H7 (cell line): ENCODE data around the gene OSBPL8. TPM values are rescaled to one million over a fixed set of nuclear protein-coding genes. Genes with fewer than 3 reads are reported as not detected.
A peak's percentile ranks its signal among the peaks of the same experiment; 100 is the strongest.

ENCODE experiments used
- DNase-seq: peaks from one replicate; pipeline ENCODE4 v3.0.0; 2012
- H3K27me3 ChIP-seq: 2 replicates; pipeline ENCODE4 v1.6.0; 2011; ENCODE audit warnings: mild to moderate bottlenecking, low read length; ENCODE audit not compliant: control insufficient read depth, insufficient read depth
- H3K36me3 ChIP-seq: replicated peaks from 2 replicates; pipeline ENCODE4 v1.5.1; 2011; ENCODE audit warnings: low read length; ENCODE audit not compliant: control insufficient read depth, insufficient read depth
- H3K4me3 ChIP-seq: 2 replicates; pipeline ENCODE4 v1.5.1; 2011; ENCODE audit warnings: low read depth, mild to moderate bottlenecking, control low read depth, low read length, moderate library complexity; ENCODE audit not compliant: insufficient read depth
- total RNA-seq: library from RNA; depleted of rRNA; stranded (reverse); fragments of >200 nt; shearing (Covaris generic); gene quantifications from 2 replicates; pipeline ENCODE4 v1.2.3, GENCODE V29; 2014

Gene OSBPL8
- total RNA-seq, 1 experiment from 2014 or later, result 32.5 TPM

- Histone ChIP-seq H3K36me3 (no peaks in the 10 kb centered on the region), H3K27me3 (no peaks in the 10 kb centered on the region), H3K4me3 (no peak overlapping the region)
- no peak for DNase-seq
Measured at GRCh38 chr12:76568130-76568529, 8.6 kb upstream of the OSBPL8 start.

GRCh38 chr12:76563061-76563460, 3.5 kb upstream of the OSBPL8 start:
- Histone ChIP-seq H3K36me3 (no peaks in the 10 kb centered on the region), H3K4me3 (no peak overlapping the region), H3K27me3 (no peaks in the 10 kb centered on the region)
- no peak for DNase-seq

- DNase-seq, result no peak
Measured at GRCh38 chr12:76562130-76562529, 2.6 kb upstream of the OSBPL8 start.

GRCh38 chr12:76560086-76560491, 518 bp upstream of the OSBPL8 start:
- H3K27me3 ChIP-seq, result no peaks in the 10 kb centered on the region
- no peak for DNase-seq
- H3K4me3 ChIP-seq, result peak overlapping the region; percentile 98
- H3K36me3 ChIP-seq, result no peaks in the 10 kb centered on the region

More at GRCh38 chr12:76562130-76562529, 2.6 kb upstream of the OSBPL8 start:
- Histone ChIP-seq H3K36me3 (no peaks in the 10 kb centered on the region), H3K27me3 (no peaks in the 10 kb centered on the region), H3K4me3 (no peak overlapping the region)

DNA sequence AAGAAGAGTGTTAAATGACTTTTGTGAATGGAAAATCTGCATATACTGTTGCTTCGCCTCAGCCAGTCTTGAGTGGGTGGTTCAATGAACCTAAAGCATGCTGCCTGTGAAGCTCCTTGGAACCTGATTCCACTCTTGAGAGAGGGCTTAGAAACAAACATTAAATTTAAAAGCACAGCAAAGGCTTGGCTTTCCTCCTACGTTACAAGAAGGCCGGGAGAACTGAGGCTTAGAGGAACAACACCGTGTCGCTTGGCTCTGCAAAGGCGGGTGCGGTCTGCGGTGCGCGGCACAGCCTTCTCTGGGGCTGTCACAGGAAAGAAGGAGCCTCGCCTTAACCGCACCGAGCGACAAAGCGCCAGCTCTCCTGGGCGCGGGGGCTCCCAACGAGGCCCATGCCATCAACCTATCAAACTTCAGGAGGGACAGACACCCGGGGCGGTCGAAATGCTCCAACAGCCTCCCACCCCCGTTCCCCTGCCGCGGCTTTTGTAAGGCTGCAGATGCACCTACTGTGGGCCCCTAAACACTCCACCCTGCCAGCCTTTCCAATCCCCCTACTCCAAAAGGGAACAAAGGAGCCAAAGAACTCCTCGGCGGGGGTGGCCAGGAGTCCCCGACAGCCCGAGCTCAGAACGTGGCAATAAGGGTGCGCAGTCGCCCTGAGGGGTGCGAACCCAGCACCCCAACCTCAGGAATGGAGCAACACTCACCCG, 729 bp downstream of the OSBPL8 start:
- Histone ChIP-seq H3K4me3 (peak overlapping the region; percentile 98), H3K27me3 (no peaks in the 10 kb centered on the region), H3K36me3 (no peaks in the 10 kb centered on the region)
- DNase-seq, result peak; percentile 50

GRCh38 chr12:76556368-76556767, 3.2 kb downstream of the OSBPL8 start:
- H3K36me3 ChIP-seq, result no peaks in the 10 kb centered on the region
- H3K27me3 ChIP-seq, result no peaks in the 10 kb centered on the region
- H3K4me3 ChIP-seq, result no peak overlapping the region
- no peak for DNase-seq

- DNase-seq, result no peak
- no peak overlapping the region for H3K4me3 ChIP-seq
- no peaks in the 10 kb centered on the region for H3K36me3 ChIP-seq
- H3K27me3 ChIP-seq, result no peaks in the 10 kb centered on the region
Measured at GRCh38 chr12:76555797-76556196, 3.8 kb downstream of the OSBPL8 start.

DNA sequence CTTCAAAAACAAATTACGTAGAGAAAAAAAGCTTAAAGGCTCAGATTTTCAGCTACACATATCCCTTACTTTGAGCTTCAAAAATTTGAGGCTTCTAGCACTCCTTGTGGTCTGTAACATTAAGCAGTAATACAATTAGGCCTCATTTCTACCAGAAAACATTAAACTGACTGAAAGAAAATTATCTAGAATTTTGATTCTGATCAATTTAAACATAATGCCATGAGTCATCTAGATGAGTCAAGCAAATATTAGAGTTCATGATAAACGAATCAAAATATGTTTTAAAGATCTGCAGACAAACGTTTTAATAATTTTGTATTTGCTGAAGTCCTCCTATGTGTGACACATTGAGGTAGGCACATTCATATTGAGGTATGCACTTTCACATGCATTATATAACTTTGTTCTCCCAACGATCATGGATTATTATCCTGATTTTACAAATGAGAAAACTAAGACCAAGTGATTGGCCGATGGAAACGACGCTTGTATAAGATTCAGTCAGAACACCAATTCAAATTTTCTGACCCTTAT, 4.3 kb downstream of the OSBPL8 start:
- no peak for DNase-seq
- Histone ChIP-seq H3K27me3 (no peaks in the 10 kb centered on the region), H3K36me3 (no peaks in the 10 kb centered on the region), H3K4me3 (no peak overlapping the region)

GRCh38 chr12:76554405-76555230, 5.0 kb downstream of the OSBPL8 start:
- no peaks in the 10 kb centered on the region for H3K36me3 ChIP-seq
- no peak for DNase-seq
- H3K4me3 ChIP-seq, result no peak overlapping the region
- no peaks in the 10 kb centered on the region for H3K27me3 ChIP-seq

GRCh38 chr12:76552343-76552938, 7.1 kb downstream of the OSBPL8 start:
- H3K4me3 ChIP-seq, result no peak overlapping the region
- no peak for DNase-seq
- no peaks in the 10 kb centered on the region for H3K36me3 ChIP-seq
- no peaks in the 10 kb centered on the region for H3K27me3 ChIP-seq

DNA sequence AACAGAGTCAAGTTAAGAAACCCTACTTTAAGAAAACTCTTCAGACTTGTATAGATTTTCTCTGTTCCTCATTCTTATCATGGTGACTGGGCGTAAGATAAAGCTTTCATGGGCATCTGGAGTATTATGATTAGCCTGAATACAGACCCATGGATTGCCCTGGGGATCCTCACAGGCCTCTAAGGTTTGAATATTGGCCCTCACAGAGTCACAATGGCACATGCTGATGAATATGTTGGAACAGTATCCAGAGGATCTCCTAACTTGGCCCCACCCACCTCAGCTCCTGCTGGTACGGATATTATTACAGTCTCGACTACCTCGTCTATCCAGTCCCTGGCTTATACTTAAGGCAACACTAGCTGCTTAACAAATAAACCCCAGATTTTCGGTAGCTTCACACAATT, 8.1 kb downstream of the OSBPL8 start:
- Histone ChIP-seq H3K27me3 (no peaks in the 10 kb centered on the region), H3K4me3 (no peak overlapping the region), H3K36me3 (no peaks in the 10 kb centered on the region)
- no peak for DNase-seq

- H3K4me3 ChIP-seq, result no peak overlapping the region
- no peaks in the 10 kb centered on the region for H3K36me3 ChIP-seq
- no peaks in the 10 kb centered on the region for H3K27me3 ChIP-seq
- no peak for DNase-seq
Measured at GRCh38 chr12:76549131-76549530, 10.4 kb downstream of the OSBPL8 start.

DNA sequence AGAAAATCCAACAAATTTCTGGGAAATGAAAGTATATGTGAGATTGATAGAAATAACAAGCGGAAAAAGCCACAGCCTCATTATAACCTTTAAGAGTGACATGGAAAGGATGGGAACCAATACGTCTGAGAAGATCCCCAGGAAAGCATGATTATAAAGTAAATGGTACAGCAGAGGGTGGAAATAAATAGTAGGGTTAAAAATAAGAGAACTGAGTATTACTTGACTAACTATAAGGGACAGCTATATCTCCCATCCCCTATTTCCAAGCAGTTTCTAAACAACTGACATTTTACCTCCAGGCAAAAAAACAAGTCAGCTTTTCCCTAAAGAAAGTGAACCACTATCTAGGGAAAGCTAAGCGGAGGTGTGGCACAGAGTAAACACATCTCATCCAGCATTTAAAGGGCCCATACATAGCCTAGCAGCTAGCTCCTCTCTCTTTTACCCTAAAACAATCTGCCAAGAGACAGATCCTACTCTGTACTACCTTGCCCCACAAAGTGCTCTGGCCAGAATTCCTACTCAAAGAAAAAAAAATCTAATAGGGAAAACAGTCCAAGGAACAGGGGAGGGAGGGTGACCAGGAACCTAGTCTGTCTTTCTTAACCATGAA, 11.2 kb downstream of the OSBPL8 start:
- H3K4me3 ChIP-seq, result no peak overlapping the region
- DNase-seq, result no peak
- no peaks in the 10 kb centered on the region for H3K27me3 ChIP-seq
- no peaks in the 10 kb centered on the region for H3K36me3 ChIP-seq

DNA sequence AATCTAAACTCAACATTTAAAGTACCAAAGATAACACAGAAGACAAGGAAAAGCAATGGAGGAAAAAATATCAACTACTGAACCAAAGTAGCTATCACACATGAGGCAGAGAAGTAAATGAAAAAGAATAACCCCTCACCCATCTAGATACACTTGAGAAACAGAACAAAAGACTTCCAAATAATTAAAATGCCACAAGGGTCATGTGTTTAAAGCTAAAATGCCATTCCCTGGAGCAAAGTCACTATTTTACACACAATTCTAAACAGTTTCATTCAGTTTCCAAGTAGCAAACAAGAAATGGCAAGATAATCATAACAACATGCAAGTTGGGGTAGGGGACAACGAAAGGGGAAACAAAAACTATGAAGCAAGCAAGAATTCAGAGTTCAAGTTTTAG, 12.0 kb downstream of the OSBPL8 start:
- H3K27me3 ChIP-seq, result no peaks in the 10 kb centered on the region
- DNase-seq, result no peak
- no peak overlapping the region for H3K4me3 ChIP-seq
- H3K36me3 ChIP-seq, result no peaks in the 10 kb centered on the region
